Stimulated activated naive CD8-positive, alpha-beta T cell treated with anti-CD3 and anti-CD28 coated beads, Interleukin-15, Interleukin-2, amounts not matched to agents 100 ng/mL and 50 ng/mL, for 24 hours (primary cell): ENCODE data around the gene SLC39A11.
A peak's percentile ranks its signal among the peaks of the same experiment; 100 is the strongest.
"Not testable (repeated sequence)": the region's sequence is repeated elsewhere in the genome, so short reads cannot be mapped to it uniquely, and the experiment has no call there.

Experiments
- H3K27ac Mint-ChIP-seq: one replicate; pipeline ENCODE4 v1.8.0; 2021; ENCODE audit warnings: mild to moderate bottlenecking, mixed read lengths
- H3K27me3 Mint-ChIP-seq: one replicate; pipeline ENCODE4 v1.8.0; 2021; ENCODE audit warnings: mixed read lengths
- H3K36me3 Mint-ChIP-seq: one replicate; pipeline ENCODE4 v1.8.0; 2021; ENCODE audit warnings: low read depth, mixed read lengths
- H3K4me1 Mint-ChIP-seq: one replicate; pipeline ENCODE4 v1.8.0; 2021; ENCODE audit warnings: low read depth, mixed read lengths
- H3K4me3 Mint-ChIP-seq: one replicate; pipeline ENCODE4 v1.8.0; 2021; ENCODE audit warnings: mild to moderate bottlenecking, mixed read lengths
- H3K9me3 Mint-ChIP-seq: one replicate; pipeline ENCODE4 v1.8.0; 2021; ENCODE audit warnings: mixed read lengths

SLC39A11 gene

GRCh38 chr17:73092523-73093135, at the start of gene SLC39A11:
SLC39A11 (minus strand) TSS chr17:73092688; CDS start chr17:73088764, 3,924 bp downstream.
- Mint-ChIP-seq H3K36me3 (peaks cover 3% of the 10 kb centered on the region), H3K27ac (peak within 1 kb of the TSS; percentile 97), H3K9me3 (no peaks in the 10 kb centered on the region), H3K27me3 (no peaks in the 10 kb centered on the region), H3K4me1 (peaks cover 22% of the 10 kb centered on the region), H3K4me3 (peak within 1 kb of the TSS; percentile 97)

GRCh38 chr17:73141411-73141810, 48.9 kb upstream of the SLC39A11 start:
- Mint-ChIP-seq H3K27ac (no peak overlapping the region), H3K9me3 (peaks cover 9% of the 10 kb centered on the region), H3K27me3 (peaks cover 4% of the 10 kb centered on the region), H3K4me1 (peaks cover 17% of the 10 kb centered on the region), H3K4me3 (no peak overlapping the region), H3K36me3 (peaks cover 6% of the 10 kb centered on the region)

- Mint-ChIP-seq H3K27me3 (peaks cover 4% of the 10 kb centered on the region), H3K4me3 (no peak overlapping the region), H3K4me1 (peaks cover 17% of the 10 kb centered on the region), H3K36me3 (peaks cover 6% of the 10 kb centered on the region), H3K9me3 (peaks cover 9% of the 10 kb centered on the region), H3K27ac (no peak overlapping the region)
Observed at GRCh38 chr17:73140566-73140965, 48.1 kb upstream of the SLC39A11 start.

DNA sequence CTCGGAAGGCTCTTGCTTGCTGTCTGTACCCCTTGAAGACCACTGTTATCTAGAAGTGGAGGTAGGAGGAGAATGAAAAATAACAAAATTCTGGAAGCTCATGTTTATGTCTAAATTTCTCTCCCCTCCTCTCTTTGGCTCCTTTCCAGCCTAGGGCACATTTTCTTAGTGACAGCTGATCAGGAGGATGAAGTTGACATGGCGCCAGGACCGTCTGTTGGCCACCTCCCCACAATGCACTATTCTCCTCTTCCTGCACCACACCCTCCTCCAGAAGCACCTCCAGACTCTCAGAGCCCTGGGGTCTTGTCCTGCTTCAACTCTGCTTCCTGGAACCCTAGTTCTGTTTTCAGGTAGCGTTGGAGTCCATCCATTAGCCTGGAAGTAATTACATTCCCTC, 46.8 kb upstream of the SLC39A11 start:
- Mint-ChIP-seq H3K9me3 (peaks cover 4% of the 10 kb centered on the region), H3K4me1 (peaks cover 17% of the 10 kb centered on the region), H3K27ac (no peak overlapping the region), H3K27me3 (peaks cover 4% of the 10 kb centered on the region), H3K36me3 (peaks cover 4% of the 10 kb centered on the region), H3K4me3 (no peak overlapping the region)

DNA sequence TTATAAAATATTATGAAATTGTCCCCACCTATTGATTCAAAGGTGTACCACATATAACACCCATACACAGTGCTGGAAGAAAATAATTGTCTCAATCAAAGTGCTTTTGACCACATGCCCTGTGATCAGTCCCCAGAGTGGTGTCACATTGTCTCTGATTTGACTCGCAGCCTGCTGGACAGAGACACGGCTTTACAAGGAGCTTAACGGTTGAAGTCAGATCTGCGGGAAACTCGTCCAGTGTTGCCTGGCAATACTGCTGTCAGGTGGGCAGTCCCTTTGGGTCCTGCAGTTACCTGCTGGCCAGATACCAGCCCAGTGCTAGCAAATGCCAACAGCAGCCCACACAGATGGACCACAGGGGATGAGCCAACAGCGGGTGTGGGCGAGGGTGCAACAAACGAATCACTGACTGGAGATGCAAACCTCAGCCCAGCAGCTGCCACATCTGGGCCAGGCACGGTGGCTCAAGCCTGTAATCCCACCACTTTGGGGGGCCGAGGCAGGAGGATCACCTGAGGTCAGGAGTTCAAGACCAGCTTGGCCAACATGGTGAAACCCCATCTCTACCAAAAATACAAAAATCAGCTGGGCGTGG, 46.2 kb upstream of the SLC39A11 start:
- Mint-ChIP-seq H3K4me3 (no peak overlapping the region), H3K9me3 (no peaks in the 10 kb centered on the region), H3K27ac (no peak overlapping the region), H3K4me1 (peaks cover 13% of the 10 kb centered on the region), H3K27me3 (peaks cover 4% of the 10 kb centered on the region), H3K36me3 (no peaks in the 10 kb centered on the region)

GRCh38 chr17:73137376-73137775, 44.9 kb upstream of the SLC39A11 start:
- Mint-ChIP-seq H3K4me1 (peaks cover under 1% of the 10 kb centered on the region), H3K27me3 (peaks cover 4% of the 10 kb centered on the region), H3K27ac (no peak overlapping the region), H3K4me3 (no peak overlapping the region), H3K9me3 (no peaks in the 10 kb centered on the region), H3K36me3 (no peaks in the 10 kb centered on the region)

DNA sequence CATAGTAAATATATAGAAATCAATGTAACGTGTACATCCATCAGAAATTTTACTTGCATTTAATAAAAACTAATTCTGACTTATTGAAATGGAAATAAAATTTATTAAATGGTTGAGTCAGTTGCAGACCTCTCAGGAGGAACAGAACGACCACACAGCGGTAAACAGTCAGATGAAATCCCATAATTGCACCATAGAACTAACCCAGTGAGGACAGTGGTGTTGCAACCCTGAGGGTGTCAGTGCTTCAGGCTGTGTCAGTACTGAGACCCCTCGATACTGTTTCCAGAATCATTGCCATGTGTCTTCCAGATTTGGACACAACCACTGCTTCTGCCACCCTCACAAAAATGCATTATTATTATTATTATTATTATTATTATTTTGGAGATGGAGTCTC, 43.3 kb upstream of the SLC39A11 start:
- no peaks in the 10 kb centered on the region for H3K4me1 Mint-ChIP-seq
- H3K27me3 Mint-ChIP-seq = peaks cover 4% of the 10 kb centered on the region
- no peaks in the 10 kb centered on the region for H3K9me3 Mint-ChIP-seq
- H3K36me3 Mint-ChIP-seq = no peaks in the 10 kb centered on the region
- no peak overlapping the region for H3K4me3 Mint-ChIP-seq
- H3K27ac Mint-ChIP-seq = no peak overlapping the region

DNA sequence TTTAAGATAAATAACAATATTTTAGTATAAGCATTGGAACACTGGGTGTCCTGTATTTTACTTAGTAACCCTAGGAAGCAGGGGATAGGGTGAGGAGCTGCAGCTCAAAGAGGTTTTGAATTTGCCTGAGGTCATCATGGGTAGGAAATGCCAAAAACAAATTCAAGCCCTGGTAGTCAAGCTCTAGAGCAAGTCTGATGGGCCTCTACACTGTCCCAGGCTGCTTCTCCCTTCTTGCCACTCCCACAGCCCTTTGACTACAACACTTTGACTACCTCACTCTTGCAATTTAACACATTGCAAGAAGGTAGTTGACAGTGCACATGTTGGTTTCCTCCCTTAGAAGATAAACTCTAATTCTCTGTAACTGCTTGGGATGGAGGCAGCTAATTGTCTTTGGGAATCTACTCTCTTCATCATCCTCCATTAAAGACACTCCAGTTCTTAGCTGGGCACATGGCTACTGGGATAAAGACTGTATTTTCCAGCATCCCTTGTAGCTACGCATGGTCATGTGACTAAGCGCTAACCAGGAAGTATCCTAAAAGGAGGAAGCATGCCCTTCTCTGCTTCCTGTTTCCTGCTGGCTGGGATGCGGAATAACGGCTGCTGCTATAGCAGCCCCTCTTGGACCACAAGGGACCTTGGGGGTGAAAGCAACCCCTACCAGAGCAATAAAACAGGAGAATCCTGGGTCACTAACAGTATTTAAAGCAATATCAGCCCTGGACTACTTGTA, 41.6 kb upstream of the SLC39A11 start:
- Mint-ChIP-seq H3K4me3 (no peak overlapping the region), H3K27me3 (no peaks in the 10 kb centered on the region), H3K27ac (no peak overlapping the region), H3K9me3 (no peaks in the 10 kb centered on the region), H3K4me1 (no peaks in the 10 kb centered on the region), H3K36me3 (no peaks in the 10 kb centered on the region)

DNA sequence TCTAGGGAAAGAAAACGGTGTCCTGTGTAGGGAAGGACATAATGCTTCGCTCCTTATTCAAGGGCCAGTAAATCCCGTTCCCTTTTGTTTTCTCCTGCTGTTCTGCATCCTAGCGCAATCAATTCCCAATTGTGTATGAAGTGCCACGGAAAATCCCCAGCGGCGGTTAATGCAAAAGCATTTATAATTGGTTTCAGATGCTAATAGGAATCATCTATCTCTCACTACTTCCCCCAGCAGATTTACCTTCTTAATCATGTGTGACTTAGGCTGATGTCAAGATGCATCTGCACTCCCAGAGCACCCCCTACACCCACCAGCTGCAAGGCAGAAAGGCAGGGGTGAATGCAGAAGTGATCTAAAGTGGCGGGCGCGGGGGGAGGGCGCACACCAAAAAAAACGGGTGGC, 39.6 kb upstream of the SLC39A11 start:
- Mint-ChIP-seq H3K9me3 (no peaks in the 10 kb centered on the region), H3K27ac (no peak overlapping the region), H3K4me1 (no peaks in the 10 kb centered on the region), H3K4me3 (no peak overlapping the region), H3K27me3 (peaks cover 4% of the 10 kb centered on the region), H3K36me3 (no peaks in the 10 kb centered on the region)

DNA sequence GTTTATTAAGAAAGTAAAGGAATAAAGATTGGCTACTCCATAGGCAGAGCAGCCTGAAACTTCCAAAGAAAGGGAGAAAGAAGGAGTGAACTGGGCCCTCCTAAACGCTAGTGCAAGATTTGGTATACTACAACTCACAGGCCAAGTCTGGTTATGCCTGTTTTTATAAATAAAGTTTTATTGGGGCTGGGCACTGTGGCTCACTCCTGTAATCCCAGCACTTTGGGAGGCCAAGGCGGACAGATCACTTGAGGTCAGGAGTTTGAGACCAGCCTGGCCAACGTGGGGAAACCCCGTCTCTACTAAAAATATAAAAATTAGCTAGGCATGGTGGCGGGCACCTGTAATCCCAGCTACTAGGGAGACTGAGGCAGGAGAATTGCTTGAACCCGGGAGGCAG, 39.0 kb upstream of the SLC39A11 start:
- H3K9me3 Mint-ChIP-seq = not testable (repeated sequence)

GRCh38 chr17:73130977-73131376, 38.5 kb upstream of the SLC39A11 start:
- Mint-ChIP-seq H3K36me3 (no peaks in the 10 kb centered on the region), H3K27me3 (peaks cover 4% of the 10 kb centered on the region), H3K27ac (no peak overlapping the region), H3K9me3 (no peaks in the 10 kb centered on the region), H3K4me1 (no peaks in the 10 kb centered on the region), H3K4me3 (no peak overlapping the region)

More for the DNA sequence above, 39.0 kb upstream of the SLC39A11 start:
- not testable (repeated sequence) for H3K36me3 Mint-ChIP-seq, H3K4me3 Mint-ChIP-seq, H3K4me1 Mint-ChIP-seq, H3K27me3 Mint-ChIP-seq, H3K27ac Mint-ChIP-seq

DNA sequence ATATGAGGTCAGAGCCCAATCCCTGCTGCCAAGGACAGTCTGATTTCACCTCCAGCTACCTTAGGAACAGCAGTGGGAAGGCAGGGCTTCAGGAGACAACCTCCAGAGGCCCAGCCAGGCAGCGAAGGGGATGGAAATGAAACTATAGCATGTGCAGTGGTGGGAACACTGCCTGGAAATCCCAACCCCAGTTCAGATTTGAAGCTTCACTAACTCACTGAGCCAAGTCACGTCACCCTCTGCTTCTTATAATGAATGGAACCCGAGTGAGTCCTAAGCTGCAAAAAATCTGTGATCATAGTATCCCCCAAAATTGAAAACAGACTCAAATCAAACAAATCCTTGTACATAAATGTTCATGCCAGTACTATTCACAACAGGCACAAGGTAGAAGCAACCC, 36.0 kb upstream of the SLC39A11 start:
- no peak overlapping the region for H3K27ac Mint-ChIP-seq

GRCh38 chr17:73126716-73127473, 34.4 kb upstream of the SLC39A11 start:
- Mint-ChIP-seq H3K9me3 (no peaks in the 10 kb centered on the region), H3K36me3 (no peaks in the 10 kb centered on the region), H3K4me1 (no peaks in the 10 kb centered on the region), H3K27me3 (peaks cover 4% of the 10 kb centered on the region), H3K4me3 (no peak overlapping the region), H3K27ac (no peak overlapping the region)

More for the DNA sequence above, 36.0 kb upstream of the SLC39A11 start:
- Mint-ChIP-seq H3K36me3 (no peaks in the 10 kb centered on the region), H3K4me1 (no peaks in the 10 kb centered on the region), H3K27me3 (peaks cover 4% of the 10 kb centered on the region), H3K9me3 (no peaks in the 10 kb centered on the region), H3K4me3 (no peak overlapping the region)

DNA sequence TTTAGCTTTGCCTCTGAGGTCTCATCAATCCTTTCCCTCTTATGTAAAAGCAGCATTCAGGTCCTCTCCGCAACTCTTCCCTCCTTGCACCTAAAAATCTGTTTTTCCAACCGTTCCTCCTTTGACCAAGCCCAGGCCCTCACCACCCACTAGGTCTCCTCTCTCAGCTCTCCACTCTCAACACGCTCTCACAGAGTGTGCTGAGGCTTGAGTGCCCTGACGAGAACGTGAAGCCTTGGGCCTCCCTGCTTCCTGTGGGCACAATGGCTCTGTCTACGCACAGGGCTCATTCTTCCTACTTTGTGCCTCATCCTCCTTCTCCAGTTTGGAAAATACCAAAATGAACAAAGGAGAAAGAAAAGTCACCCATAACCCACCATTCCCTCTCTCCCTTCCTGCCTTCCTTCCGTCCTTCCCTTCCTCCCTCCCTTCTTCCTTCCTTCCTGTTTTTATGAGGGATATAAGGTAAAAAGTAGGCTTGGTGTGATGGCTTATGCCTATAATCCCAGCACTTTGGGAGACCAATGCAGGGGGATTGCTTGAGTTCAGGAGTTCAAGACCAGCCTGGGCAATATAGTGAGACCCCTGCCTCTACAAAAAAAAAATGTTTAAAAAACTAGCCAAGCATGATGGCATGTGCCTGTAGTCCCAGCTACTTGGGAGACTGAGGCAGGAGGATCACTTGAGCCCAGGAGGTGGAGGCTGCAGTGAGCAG, 31.3 kb upstream of the SLC39A11 start:
- H3K9me3 Mint-ChIP-seq = no peaks in the 10 kb centered on the region
- peaks cover 3% of the 10 kb centered on the region for H3K27me3 Mint-ChIP-seq
- no peaks in the 10 kb centered on the region for H3K4me1 Mint-ChIP-seq
- no peaks in the 10 kb centered on the region for H3K36me3 Mint-ChIP-seq
- no peak overlapping the region for H3K4me3 Mint-ChIP-seq
- H3K27ac Mint-ChIP-seq = no peak overlapping the region
